SK-MEL-5 (cell line): ENCODE results near the gene CACNB2. TPM values are rescaled to one million over a fixed set of nuclear protein-coding genes. Genes with fewer than 3 reads are reported as not detected.
"Not testable (repeated sequence)": the region's sequence is repeated elsewhere in the genome, so short reads cannot be mapped to it uniquely, and the experiment has no call there.

Experiments used
- DNase-seq: peaks from one replicate; pipeline ENCODE4 v3.0.0-alpha.2; 2016; ENCODE audit warnings: low read depth, low spot score
- in situ Hi-C: cut with HindIII; loops from 2 replicates; pipeline ENCODE4 v1.10.0; 2016; ENCODE audit warnings: low sequenced_read_pairs, high pct_unique_total_duplicates, low pct_unique_long_range_greater_than_20kb
- total RNA-seq: library from RNA; depleted of rRNA; stranded (reverse); fragments of >200 nt; shearing (Covaris generic); gene quantifications from 2 replicates; pipeline ENCODE4 v1.2.3, GENCODE V29; 2014

Gene CACNB2
- total RNA-seq, 1 experiment from 2014 or later: not detected

DNA sequence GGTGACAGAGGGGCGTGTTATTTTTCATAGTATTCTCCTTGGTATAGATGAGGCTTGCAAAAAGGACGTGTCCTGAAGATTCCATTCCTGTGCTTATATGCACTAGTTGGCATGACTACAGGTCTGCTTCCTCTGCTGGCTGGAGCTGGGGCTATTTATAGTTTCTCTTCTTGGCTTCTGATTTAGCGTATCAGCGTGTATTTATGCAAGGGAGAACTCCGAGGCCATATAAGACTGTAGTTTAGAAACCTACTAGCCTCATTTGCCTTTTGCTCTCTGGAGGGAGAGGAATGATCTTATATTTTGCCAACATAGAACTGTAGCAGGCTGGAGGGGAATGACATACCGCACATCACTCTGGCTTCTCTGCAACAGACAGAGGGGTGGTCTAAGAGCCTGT, 39.7 kb downstream of the CACNB2 start:
- DNase-seq: no peak
- in situ Hi-C loops: no loop called here

DNA sequence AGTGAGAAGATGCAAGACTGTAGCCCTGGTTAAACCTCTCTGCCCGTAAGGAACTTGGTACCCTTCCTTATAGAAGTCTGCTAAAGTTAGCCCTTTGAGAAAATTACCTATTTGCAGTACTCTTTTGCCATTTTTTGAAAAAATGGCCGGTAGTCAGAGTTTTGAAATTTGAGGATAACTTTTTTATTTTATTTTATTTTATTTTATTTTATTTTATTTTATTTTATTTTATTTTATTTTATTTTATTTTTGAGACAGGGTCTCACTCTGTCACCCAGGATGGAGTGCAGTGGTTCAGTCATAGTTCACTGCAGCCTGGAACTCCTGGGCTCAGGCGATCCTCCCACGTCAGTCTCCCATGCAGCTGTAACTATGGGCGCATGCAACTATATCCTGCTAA, 41.2 kb downstream of the CACNB2 start:
- in situ Hi-C loops, DNase-seq: not testable (repeated sequence)

DNA sequence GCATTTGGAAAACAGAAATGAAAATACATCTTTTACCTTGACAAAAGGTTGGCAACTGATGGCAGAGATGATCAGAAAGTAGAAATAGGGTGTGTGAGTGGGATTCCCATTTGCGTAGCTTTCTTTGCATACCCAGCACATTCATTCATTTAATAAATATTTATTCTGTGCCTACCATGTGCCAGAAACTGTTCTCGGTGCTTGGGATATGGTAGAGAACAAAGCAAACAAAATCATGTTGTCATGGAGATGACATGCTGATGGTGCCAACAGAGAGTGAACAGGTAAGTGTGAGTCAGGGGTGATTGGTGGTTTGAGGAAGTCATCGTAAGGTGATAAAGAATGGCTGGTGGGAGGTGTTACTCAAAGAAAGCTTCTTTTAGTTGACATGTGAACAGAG, 45.4 kb downstream of the CACNB2 start:
- DNase-seq: no peak
- in situ Hi-C loops: no loop called here

- in situ Hi-C loops: no loop called here
- DNase-seq: no peak
Measured at GRCh38 chr10:18190840-18191239, 50.6 kb downstream of the CACNB2 start.

- no peak for DNase-seq
- in situ Hi-C loops: no loop called here
Measured at GRCh38 chr10:18194634-18195033, 54.4 kb downstream of the CACNB2 start.

DNA sequence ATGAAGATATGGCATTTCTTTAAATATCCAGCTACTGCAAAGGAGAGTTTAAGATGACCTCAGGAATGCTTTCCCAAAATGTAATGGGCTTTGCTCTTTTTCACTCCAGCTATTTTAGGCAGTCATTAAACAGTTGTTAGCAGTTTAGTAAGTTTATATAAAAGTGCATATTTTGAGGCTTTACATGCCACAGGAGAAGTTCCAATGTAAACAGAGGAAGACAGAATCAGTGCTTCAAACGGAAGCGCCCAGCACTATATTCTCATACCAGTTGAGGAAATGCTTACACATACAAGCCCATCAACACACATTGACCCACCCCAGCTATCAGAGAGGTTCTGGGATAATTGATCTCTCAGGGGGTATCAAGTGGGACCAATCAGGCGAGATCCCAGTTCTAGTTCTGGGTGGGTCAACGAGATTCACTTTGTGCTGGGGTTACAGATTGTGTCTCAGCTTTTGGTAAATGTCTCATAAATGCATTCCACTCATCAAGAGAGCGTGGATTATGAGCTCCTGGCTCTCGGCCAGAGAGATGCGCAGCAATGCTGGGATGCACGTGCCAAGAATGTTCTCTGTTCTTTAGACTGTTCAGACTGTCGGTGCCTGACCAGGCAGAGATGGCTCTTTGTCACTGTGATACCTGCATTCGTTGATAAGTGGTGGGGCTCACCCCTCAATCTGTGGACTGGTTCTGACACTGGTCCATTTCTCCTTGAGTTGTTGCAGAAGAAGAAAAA, 55.0 kb downstream of the CACNB2 start:
- in situ Hi-C loops: no loop called here
- no peak for DNase-seq

- no peak for DNase-seq
- in situ Hi-C loops: no loop called here
Measured at GRCh38 chr10:18196806-18197550, 56.8 kb downstream of the CACNB2 start.

- in situ Hi-C loops: no loop called here
- no peak for DNase-seq
Measured at GRCh38 chr10:18197706-18198105, 57.5 kb downstream of the CACNB2 start.

DNA sequence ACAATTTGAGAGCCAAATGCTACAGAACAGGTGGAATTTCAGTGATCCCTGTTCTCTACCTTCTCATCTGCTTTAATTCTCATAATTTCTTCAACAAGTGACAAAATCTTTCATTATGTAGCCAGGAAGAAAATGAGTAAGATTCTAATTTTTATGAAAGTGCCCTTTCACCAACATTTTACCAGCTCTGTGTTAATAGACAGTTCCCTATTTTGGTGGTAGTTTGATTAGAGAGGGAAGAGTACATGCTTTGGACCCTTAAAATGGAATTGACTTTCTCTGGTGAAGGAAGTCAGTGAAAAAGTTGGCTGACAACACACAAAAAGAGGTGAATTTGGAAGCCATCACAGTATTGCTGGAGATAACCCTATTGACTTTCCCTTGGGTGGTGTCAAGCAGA, 61.7 kb downstream of the CACNB2 start:
- in situ Hi-C loops: no loop called here
- DNase-seq: no peak

GRCh38 chr10:18202680-18203460, 62.6 kb downstream of the CACNB2 start:
- in situ Hi-C loops: no loop called here
- DNase-seq: no peak

GRCh38 chr10:18203471-18203870, 63.2 kb downstream of the CACNB2 start:
- in situ Hi-C loops: no loop called here
- DNase-seq: no peak

- in situ Hi-C loops: no loop called here
- DNase-seq: no peak
Measured at GRCh38 chr10:18204039-18204835, 64.0 kb downstream of the CACNB2 start.

DNA sequence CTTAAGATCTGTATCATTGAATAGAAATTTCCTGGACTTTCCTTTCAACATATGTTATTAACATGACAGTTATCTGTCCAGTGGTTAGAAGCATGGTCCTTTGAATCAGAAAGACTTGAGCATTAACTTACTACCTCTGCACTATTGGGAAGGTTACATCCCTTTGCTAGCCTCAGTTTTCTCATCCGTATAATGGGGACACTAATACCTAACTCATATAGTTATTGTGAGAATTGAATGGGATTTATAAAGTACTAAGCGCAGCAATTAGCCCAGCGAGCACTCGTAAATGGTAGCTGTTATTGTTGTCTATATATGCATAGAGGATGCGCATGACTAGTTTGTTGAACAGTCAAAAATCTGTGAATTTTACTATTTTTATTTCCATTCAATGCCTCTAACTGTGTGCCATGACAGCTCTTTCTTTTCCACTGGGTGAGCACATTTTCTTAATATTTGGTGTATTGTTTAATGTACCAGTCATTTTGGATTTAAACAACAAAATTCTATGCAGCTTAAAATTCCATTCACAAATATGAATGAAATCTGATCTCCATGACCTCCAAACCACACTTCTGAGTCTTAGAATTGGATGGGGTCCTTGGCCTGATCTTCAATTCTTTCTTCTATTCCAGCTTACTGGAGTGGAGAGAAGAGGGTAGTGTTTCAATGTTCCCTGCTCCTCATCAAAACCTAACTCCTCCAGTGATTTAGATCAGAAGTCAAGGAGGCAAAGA, 65.0 kb downstream of the CACNB2 start:
- in situ Hi-C loops: no loop called here
- DNase-seq: no peak

DNA sequence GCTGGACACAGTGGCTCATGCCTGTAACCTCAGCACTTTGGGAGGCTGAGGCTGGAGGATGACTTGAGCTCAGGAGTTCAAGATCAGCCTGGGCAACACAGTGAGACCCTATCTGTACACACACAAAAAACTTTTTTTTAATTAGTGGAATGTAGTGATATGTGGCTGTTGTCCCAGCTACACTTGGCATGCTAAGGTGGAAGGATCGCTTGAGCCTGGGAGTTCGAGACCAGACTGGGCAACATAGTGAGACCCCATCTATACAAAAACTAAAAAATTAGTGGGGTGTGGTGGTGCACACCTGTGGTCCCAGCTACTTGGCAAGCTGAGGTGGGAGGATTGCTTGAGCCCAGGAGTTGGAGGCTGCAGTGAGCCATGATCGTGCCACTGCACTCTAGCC, 68.0 kb downstream of the CACNB2 start:
- DNase-seq, in situ Hi-C loops: not testable (repeated sequence)

DNA sequence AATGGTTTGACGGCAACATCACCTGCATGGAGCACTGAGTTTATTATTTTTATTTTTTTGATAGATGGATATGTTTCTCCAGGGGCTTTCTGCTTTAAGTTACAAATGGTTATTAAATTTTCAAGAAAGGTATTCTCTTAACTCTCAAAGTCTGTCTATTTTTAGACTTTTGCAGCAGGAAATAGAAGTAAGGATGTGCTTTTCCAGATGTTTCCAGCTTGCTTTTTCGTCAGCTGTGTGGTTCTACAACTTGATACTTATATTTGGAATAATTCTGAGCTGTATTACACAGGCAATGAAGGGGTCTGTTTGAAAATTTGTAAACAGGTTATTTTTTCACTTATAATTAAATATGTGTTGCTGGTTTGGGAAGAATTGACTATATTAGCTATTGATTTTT, 69.0 kb downstream of the CACNB2 start:
- DNase-seq: no peak
- in situ Hi-C loops: no loop called here

DNA sequence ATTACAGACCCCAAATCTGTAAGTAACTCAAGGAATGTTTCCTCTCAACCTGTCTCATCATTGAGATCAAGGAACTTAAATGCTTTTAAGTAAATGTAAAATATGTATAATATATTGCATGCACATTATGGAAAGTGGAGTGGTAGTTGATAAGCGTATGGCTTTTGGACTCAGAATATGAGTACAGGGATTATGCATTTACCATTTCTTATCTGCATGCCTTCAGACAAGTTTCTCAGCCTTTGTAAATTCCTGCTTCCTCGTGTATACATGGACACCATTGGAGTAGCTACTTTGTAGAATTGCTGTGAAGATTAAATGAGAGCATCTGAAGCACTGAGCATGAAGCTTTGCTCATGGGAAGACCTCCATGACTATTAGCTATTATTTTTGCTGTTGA, 70.5 kb downstream of the CACNB2 start:
- DNase-seq: no peak
- in situ Hi-C loops: no loop called here

DNA sequence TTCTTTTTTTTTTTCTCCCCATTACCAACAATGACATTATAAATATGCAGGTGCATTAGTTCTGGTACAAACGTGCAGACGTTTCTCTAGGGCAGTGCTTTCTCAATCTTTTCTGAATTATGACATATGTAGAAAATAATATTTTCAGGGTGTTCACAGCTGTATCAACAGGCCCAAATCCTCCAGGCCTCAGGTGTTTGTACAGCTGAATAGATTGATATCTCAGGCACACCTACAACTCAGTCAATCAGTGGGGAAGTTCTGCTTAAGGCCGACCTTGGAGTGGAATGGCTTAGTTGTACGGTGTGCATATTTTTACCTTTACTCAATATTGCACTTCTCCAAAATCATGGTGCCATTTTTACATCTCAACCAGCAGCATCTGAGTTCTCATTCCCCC, 71.6 kb downstream of the CACNB2 start:
- no peak for DNase-seq
- in situ Hi-C loops: no loop called here
